Kidney epithelial cell (primary cell): ENCODE measurements around the gene SEMA4G. TPM values are rescaled to one million over a fixed set of nuclear protein-coding genes. Genes with fewer than 3 reads are reported as not detected.

Experiments used
- DNase-seq: peaks from one replicate; pipeline ENCODE4 v3.0.0-alpha.2; 2010; ENCODE audit warnings: low read depth
- H3K27me3 ChIP-seq: 2 replicates; pipeline ENCODE4 v1.6.0; 2011; ENCODE audit warnings: low read length; ENCODE audit not compliant: control insufficient read depth, insufficient read depth
- H3K36me3 ChIP-seq: 2 replicates; pipeline ENCODE4 v1.5.1; 2011; ENCODE audit warnings: low read length; ENCODE audit not compliant: control insufficient read depth, insufficient read depth
- H3K4me3 ChIP-seq: 2 replicates; pipeline ENCODE4 v1.5.1; 2011; ENCODE audit warnings: low read depth, mild to moderate bottlenecking, control low read depth, low read length
- total RNA-seq: library from RNA; depleted of rRNA; stranded (reverse); fragments of >200 nt; gene quantifications from 2 replicates; pipeline ENCODE4 v1.2.3, GENCODE V29; 2015
- TF ChIP-seq, protein P1 (sequence below): IDR thresholded peaks from 2 replicates; pipeline ENCODE4 v1.5.1; 2011; ENCODE audit warnings: mild to moderate bottlenecking, moderate library complexity, low read length, control low read depth, inconsistent platforms; ENCODE audit not compliant: insufficient read depth, poor library complexity, severe bottlenecking

SEMA4G gene
- total RNA-seq, 1 donor from 2014 or later, result 7.2 TPM

DNA sequence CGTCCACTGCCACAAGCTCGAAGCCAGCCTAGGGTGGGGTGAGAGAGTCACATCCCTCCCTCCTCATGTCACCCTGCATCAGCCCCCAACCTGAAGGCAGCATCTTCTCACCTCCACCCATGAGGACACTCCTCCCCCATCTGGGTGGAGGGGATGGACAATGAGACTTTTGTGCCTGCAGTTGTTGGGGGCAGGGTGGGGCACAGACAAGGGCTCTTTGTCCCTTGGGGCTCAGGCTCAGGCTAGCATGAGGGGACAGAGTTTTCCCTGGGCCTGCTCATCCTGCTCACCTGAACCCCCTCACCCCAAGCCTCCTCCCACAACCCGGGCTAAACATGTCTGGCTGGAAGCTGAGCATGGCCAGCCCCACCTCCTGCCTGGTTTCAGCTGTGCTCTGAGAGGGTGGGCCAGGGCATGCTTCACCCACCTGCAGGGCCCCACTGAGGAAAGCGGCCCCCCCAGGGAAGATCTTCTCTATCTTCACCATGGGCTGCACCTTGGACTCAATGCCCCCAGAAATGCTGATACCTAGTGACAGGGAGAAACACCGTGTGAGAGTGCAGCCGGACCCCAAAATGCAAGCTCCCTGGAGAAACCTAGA, 39.6 kb downstream of the SEMA4G start:
- DNase-seq, result no peak
- peaks cover 3% of the 10 kb centered on the region for H3K36me3 ChIP-seq
- TF ChIP-seq, protein P1, sequence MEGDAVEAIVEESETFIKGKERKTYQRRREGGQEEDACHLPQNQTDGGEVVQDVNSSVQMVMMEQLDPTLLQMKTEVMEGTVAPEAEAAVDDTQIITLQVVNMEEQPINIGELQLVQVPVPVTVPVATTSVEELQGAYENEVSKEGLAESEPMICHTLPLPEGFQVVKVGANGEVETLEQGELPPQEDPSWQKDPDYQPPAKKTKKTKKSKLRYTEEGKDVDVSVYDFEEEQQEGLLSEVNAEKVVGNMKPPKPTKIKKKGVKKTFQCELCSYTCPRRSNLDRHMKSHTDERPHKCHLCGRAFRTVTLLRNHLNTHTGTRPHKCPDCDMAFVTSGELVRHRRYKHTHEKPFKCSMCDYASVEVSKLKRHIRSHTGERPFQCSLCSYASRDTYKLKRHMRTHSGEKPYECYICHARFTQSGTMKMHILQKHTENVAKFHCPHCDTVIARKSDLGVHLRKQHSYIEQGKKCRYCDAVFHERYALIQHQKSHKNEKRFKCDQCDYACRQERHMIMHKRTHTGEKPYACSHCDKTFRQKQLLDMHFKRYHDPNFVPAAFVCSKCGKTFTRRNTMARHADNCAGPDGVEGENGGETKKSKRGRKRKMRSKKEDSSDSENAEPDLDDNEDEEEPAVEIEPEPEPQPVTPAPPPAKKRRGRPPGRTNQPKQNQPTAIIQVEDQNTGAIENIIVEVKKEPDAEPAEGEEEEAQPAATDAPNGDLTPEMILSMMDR, result no peak
- H3K4me3 ChIP-seq, result no peak overlapping the region
- H3K27me3 ChIP-seq, result no peaks in the 10 kb centered on the region

DNA sequence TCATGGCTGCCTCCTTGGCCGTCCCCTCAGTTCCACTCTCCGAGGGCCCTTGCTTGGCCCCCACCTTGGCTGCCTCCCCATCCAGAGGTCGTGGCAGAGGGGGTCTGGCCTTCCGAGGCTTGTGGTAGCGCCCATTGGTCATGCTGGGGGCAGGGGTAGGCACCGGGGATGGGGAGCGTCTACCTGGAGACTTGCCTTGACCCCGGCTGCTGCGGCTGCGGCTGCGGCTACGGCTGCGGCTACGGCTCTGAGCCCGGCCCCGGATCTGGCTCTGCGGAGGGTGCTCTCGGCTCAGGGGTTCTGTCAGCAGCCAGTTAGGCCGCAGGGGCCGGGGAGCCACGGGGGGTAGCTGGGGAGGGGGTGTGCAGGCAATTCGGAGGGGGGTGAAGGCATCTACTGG, 41.0 kb downstream of the SEMA4G start:
- Histone ChIP-seq H3K27me3 (no peaks in the 10 kb centered on the region), H3K36me3 (peaks cover 3% of the 10 kb centered on the region), H3K4me3 (no peak overlapping the region)
- DNase-seq, result no peak
- TF ChIP-seq, protein P1, result no peak

DNA sequence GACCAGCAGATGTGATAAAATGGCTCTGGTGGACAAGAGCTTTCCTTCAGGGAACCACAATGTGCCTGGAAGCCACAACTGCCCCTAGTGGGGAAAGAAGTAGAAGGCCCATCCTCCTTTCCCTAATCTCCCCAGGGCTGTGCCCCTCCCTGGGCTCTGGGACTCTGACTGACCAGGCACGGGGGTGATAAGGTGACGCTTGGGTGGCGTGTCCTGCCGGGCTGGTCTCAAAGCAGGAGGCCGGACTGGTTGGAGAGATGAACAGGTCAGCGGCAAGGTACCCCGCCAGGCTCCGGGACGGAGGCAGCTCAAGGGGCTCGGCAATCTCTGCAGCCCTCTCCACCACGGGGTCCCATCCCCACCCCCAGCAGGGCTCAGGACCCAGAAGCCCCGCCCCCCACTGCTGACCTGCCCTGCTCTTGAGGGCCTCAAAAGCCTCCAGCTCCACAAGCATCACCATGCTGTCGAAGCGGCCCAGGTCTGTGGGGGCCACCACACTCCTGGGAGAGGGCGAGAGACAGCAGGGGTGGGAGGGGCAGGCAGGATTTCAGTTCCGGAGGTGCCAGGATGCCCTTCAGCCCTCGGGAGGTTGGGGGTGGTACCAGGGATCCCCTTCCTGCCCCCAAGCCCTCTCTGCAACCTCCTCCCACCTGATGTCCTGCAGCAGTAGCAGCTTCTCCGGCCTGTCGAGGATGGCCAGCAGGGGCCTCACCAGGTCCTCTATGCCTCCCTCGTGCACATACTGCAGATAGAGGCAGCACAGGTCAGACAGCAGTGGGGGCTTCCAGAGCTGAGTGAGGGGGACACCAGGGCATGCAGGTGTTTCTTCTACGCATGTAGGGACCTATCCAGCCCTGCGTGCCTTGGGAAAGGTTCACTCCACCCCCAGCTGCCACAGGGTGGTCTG, 42.5 kb downstream of the SEMA4G start:
- no peaks in the 10 kb centered on the region for H3K36me3 ChIP-seq
- peaks cover 1% of the 10 kb centered on the region for H3K27me3 ChIP-seq
- TF ChIP-seq, protein P1, result peak; percentile 54
- H3K4me3 ChIP-seq, result no peak overlapping the region
- no peak for DNase-seq

DNA sequence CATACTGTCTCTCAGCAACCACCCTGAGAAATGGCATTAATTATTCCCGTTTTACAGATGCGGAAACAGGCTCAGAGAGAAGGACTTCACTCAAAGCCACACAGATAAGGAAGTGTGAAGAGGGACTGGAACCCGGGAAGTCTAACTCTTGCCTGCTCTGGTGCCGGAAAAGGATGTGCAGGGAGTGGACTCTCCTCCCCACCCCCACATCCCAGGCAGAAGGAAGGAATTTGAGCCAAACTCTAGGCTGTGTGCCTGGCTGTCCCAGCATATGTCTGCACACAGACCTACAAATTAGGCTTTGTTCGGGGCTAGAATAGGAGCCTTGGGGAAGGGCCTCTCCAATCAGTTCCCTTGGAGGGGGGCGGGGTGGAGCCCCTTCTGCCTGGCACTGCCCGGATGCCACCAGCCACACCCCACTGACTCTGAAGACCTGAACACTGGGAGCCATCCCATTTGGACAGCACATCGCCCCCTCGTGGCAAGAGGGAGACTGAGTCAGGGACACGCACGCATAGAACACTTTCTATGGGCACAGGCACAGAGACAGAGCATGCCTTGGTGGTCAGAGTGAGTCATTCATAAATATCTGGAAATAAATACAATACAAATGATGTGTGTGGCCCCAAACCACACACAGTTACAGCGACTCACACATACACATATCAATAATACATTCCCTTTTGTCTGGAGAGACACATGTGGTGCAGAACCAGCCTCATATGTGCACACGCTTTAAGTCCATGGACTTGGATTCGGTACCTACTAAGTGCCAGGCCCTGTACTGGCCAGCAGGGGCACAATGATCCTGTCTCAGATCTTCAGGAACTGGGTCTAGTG, 43.4 kb downstream of the SEMA4G start:
- Histone ChIP-seq H3K36me3 (no peaks in the 10 kb centered on the region), H3K27me3 (peaks cover 4% of the 10 kb centered on the region), H3K4me3 (no peak overlapping the region)
- DNase-seq, result no peak
- TF ChIP-seq, protein P1, result no peak

DNA sequence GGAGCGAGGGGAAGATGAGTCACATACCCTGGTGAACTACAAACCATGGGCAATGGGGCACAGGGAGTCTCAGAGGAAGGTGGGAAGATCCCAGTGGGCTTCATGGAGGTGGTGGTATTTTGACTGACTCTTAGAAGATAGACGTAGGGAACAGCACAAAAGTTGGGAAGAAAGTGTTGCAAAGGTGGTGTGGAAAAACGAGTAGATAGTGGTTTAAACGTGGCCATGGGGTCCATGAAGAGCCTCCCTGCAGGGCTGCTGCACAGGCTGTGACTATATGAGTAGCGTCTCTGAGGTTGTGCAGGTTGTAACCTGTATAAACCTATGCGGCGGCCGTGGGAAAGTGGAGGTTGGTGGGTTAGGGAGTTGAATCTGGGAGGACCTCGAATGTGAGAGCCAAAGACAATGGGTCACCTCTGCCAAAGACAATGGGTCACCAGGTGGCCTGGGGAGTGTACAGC, 44.1 kb downstream of the SEMA4G start:
- no peaks in the 10 kb centered on the region for H3K36me3 ChIP-seq
- H3K27me3 ChIP-seq, result peaks cover 9% of the 10 kb centered on the region
- H3K4me3 ChIP-seq, result no peak overlapping the region
- TF ChIP-seq, protein P1, result no peak
- DNase-seq, result no peak
